ENCODE data around the gene DNMT1. TPM values are rescaled to one million over a fixed set of nuclear protein-coding genes. Genes with fewer than 3 reads are reported as not detected.

Gene DNMT1
- polyA plus RNA-seq, 3 donors = 17.6 to 72.5 (median 19.0) TPM

- H3K79me2 ChIP-seq (ENCODE audit: insufficient read depth, low read length) = no peaks in the 10 kb centered on the region
- H3K4me1 ChIP-seq (ENCODE audit: control insufficient read depth in 1 of 2, insufficient read depth in 2 of 2, low read length in 2 of 2) = peaks cover 9 to 20% of the 10 kb centered on the region in 2 donors
- H3K4me3 Mint-ChIP-seq = peak overlapping the region in 1 of 2 donors; percentile 17
- WGBS (ENCODE audit: insufficient coverage) = 95% methylated on average over 13 of the region's 15 CpGs
- H3K27ac Mint-ChIP-seq = peak overlapping the region in 2 of 7 donors; percentile 62
- peaks cover 7% of the 10 kb centered on the region for H3K4me1 Mint-ChIP-seq
- no peak overlapping the region for H3K4me3 ChIP-seq (replicated peaks in 1 of 3; ENCODE audit: low read depth in 2 of 3, low read length in 3 of 3)
- TF ChIP-seq CTCF (IDR thresholded peaks at IDR 0.05) = no peak
- DNase-seq = no peak
- H3K36me3 ChIP-seq (replicated peaks in 1 of 2; ENCODE audit: control insufficient read depth in 1 of 2, insufficient read depth in 2 of 2, low read length in 2 of 2) = peaks cover 39 to 47% of the 10 kb centered on the region in 2 donors
- no peak overlapping the region for H3K27ac ChIP-seq (ENCODE audit: low read depth in 1 of 2, low read length in 2 of 2)
- H3K27me3 Mint-ChIP-seq (ENCODE audit: low read depth in 3 of 3) = peaks cover 0 to 2% (median 1%) of the 10 kb centered on the region in 3 donors
- no peak overlapping the region for H2AFZ ChIP-seq (ENCODE audit: insufficient read depth, low read depth, low read length, poor library complexity, severe bottlenecking)
- H3K36me3 Mint-ChIP-seq = peaks cover 37 to 45% of the 10 kb centered on the region in 2 donors
- peaks cover 12% of the 10 kb centered on the region for H4K20me1 ChIP-seq (ENCODE audit: insufficient read depth, low read length)
- H3K27me3 ChIP-seq (ENCODE audit: control insufficient read depth in 2 of 2, insufficient read depth in 2 of 2, low read length in 2 of 2) = no peaks in the 10 kb centered on the region
- no peak overlapping the region for H3K4me2 ChIP-seq (replicated peaks; ENCODE audit: extremely low read depth, low read length, poor library complexity, severe bottlenecking)
- H3K9me3 ChIP-seq (replicated peaks in 1 of 2; ENCODE audit: control insufficient read depth in 1 of 2, insufficient read depth in 1 of 2, low read length in 2 of 2) = no peaks in the 10 kb centered on the region
- intact Hi-C loops (cut with micrococcal nuclease) = loop anchor here in 1 of 2 donors (10.0 kb wide), 1 partner anchor 645 kb away; no protein-coding TSS in a partner anchor
- H3K9me3 Mint-ChIP-seq = peaks cover 0 to 1% (median 0%) of the 10 kb centered on the region in 7 donors
- no peak overlapping the region for H3K9ac ChIP-seq (ENCODE audit: insufficient read depth, low read length, poor library complexity, severe bottlenecking)
These were observed 104.9 kb downstream of the DNMT1 start for GRCh38 chr19:10089801-10090375.

- no peak overlapping the region for H2AFZ ChIP-seq (ENCODE audit: insufficient read depth, low read depth, low read length, poor library complexity, severe bottlenecking)
- H3K4me2 ChIP-seq (replicated peaks; ENCODE audit: extremely low read depth, low read length, poor library complexity, severe bottlenecking) = no peak overlapping the region
- Mint-ChIP-seq H3K9me3 (peaks cover 0 to 1% (median 0%) of the 10 kb centered on the region in 7 donors), H3K4me1 (peaks cover 7% of the 10 kb centered on the region), H3K27ac (no peak overlapping the region), H3K4me3 (no peak overlapping the region), H3K27me3 (ENCODE audit: low read depth in 3 of 3) (peaks cover 0 to 1% (median 1%) of the 10 kb centered on the region in 3 donors), H3K36me3 (peaks cover 37 to 45% of the 10 kb centered on the region in 2 donors)
- H3K36me3 ChIP-seq (replicated peaks in 1 of 2; ENCODE audit: control insufficient read depth in 1 of 2, insufficient read depth in 2 of 2, low read length in 2 of 2) = peaks cover 39 to 47% of the 10 kb centered on the region in 2 donors
- no peak for DNase-seq
- no peak overlapping the region for H3K27ac ChIP-seq (ENCODE audit: low read depth in 1 of 2, low read length in 2 of 2)
- TF ChIP-seq CTCF (IDR thresholded peaks at IDR 0.05) = no peak
- WGBS (ENCODE audit: insufficient coverage) = 100% methylated on average over 3 of the region's 6 CpGs
- peaks cover 12% of the 10 kb centered on the region for H4K20me1 ChIP-seq (ENCODE audit: insufficient read depth, low read length)
- intact Hi-C loops (cut with micrococcal nuclease) = no loop called here
- no peaks in the 10 kb centered on the region for H3K27me3 ChIP-seq (ENCODE audit: control insufficient read depth in 2 of 2, insufficient read depth in 2 of 2, low read length in 2 of 2)
- H3K4me3 ChIP-seq (replicated peaks in 1 of 3; ENCODE audit: low read depth in 2 of 3, low read length in 3 of 3) = no peak overlapping the region
- H3K4me1 ChIP-seq (ENCODE audit: control insufficient read depth in 1 of 2, insufficient read depth in 2 of 2, low read length in 2 of 2) = peaks cover 9 to 20% of the 10 kb centered on the region in 2 donors
- no peaks in the 10 kb centered on the region for H3K79me2 ChIP-seq (ENCODE audit: insufficient read depth, low read length)
- no peak overlapping the region for H3K9ac ChIP-seq (ENCODE audit: insufficient read depth, low read length, poor library complexity, severe bottlenecking)
- H3K9me3 ChIP-seq (replicated peaks in 1 of 2; ENCODE audit: control insufficient read depth in 1 of 2, insufficient read depth in 1 of 2, low read length in 2 of 2) = no peaks in the 10 kb centered on the region
These were observed 105.7 kb downstream of the DNMT1 start for GRCh38 chr19:10088949-10089554.

Measured in CD14-positive monocyte (primary cell).